GM18502 (cell line): Measurements from ENCODE around the gene CRYBA2.

ENCODE experiments used
- ATAC-seq: cut with Tn5 transposase; IDR thresholded peaks from one replicate; pipeline ENCODE4 v1.9.1; 2021; ENCODE audit warnings: mild to moderate bottlenecking; ENCODE audit not compliant: unreplicated experiment, poor library complexity

The CRYBA2 gene

DNA sequence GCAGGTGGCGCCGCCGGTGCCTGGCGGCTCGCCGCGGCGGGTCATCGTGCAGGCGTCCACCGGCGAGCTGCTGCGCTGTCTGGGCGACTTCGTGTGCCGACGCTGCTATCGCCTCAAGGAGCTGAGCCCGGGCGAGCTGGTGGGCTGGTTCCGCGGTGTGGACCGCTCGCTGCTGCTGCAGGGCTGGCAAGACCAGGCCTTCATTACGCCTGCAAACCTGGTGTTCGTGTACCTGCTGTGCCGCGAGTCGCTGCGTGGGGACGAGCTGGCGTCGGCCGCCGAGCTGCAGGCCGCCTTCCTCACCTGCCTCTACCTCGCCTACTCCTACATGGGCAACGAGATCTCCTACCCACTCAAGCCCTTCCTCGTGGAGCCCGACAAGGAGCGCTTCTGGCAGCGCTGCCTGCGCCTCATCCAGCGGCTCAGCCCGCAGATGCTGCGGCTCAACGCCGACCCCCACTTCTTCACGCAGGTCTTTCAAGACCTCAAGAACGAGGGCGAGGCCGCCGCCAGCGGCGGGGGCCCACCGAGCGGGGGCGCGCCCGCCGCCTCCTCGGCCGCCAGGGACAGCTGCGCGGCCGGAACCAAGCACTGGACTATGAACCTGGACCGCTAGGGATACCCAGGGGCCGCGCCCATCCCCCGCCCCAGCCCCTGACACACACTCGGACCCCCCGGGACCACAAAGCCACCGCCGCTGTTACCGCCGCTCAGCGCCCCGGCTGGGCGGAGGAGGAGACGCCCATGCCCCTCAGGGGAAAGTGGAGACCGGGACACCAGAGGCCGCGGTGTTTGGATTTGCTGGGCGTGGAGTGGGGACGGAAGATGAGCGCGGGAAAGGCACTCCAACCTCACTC, 32.7 kb downstream of the CRYBA2 start:
- no peak for ATAC-seq

DNA sequence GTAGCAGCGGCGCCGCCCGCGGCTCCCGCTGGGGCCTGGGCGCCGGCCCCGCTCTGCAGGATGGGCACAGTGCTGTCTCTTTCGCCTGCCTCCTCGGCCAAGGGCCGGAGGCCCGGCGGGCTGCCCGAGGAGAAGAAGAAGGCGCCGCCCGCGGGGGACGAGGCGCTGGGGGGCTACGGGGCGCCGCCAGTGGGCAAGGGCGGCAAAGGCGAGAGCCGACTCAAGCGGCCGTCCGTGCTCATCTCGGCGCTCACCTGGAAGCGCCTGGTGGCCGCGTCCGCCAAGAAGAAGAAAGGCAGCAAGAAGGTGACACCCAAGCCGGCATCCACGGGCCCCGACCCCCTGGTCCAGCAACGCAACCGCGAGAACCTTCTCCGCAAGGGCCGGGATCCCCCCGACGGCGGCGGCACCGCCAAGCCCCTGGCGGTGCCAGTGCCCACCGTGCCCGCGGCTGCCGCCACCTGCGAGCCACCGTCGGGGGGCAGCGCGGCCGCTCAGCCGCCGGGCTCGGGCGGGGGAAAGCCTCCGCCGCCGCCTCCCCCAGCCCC, 33.4 kb downstream of the CRYBA2 start:
- ATAC-seq, result no peak

DNA sequence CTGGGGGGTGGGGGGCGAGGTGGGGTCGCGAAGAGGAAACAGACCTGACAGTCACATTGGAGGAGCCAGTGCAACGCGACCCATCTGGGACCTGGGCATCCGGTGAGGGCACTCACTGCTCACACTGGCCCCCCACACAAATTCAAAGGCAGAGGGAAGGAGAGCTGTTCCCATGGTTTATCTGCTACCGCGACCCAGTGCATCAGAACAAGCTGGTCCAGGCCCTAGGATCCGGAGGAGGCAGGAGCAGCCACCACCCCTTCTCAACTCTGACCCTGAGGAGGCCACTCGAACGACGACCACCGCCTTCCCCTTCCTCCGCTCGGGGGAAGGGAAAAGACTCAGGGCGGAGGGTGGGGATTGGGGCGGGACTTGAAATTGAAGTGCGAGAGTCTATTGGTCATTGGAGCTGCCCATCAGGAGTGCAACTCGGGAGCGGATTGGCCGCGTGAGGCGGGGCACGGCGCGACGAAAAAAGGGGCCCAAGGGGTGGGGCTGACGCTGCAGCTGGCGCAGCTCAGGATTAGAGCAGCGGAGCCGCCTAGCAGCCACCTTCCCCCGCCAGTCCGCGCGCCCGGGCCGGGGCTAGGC, 34.0 kb downstream of the CRYBA2 start, which contains the start of gene CDK5R2:
Gene CDK5R2, plus strand, starts transcription at position 526 of the 591 bp plus-strand sequence. CDS start 155 bp downstream, outside the sequence.
- peak; percentile 98 for ATAC-seq

DNA sequence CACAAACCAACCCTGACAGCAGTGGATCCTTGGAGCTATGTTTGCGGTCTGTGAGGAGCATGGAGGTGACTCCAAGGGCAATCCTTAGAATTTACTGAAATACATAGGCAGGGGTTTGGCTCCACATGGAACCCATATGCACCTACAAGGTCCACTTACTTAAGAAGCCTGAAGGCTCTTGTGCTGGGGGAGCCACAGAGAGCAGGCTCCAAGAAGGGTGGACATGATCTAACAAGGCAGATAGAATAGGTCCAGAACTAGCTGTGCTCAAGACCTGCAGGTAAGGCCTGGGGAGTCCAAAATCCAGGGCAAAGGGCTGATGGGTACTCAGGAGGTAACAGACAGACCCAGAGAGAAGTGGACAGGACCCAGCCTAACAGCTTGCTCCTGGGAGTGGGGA, 34.9 kb downstream of the CRYBA2 start:
- ATAC-seq, result no peak

DNA sequence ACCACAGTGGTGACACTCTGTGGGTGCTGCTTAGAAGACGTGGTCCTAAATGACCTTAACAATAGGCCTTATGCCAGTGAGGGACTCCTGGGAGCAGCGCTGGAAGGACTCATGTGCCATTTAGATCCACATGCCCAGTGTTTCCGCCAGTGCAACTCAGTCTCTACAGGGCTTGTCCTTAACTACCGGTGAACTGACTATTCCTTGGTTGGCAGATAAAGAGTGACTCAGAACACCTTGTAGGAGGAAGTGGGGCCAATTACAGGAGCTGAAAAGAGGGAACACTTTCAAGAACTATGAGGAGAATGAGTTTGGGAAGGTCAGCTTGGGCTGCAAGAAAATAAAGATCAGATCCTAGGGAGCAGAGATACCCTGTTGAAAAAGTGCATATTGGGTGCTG, 35.6 kb downstream of the CRYBA2 start:
- no peak for ATAC-seq

DNA sequence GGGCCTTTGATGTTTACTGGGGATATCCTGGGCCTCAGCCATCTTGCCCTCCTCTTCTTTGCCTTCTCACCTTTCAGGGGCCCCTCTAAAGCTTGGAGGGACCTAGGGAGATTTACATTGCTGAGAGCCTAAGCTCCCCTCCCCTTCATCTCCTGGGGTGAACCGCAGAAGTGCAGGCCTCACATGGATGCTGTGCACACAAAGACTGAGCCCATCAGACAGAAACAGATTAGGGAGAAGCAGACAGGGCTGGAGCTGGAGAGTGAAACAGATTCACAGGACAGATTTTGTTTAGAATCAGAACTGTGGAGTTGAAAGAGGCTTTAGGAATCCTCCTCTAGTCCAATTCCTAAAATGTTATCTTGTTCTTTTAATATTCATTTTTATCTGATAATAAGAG, 37.2 kb downstream of the CRYBA2 start:
- ATAC-seq, result no peak

DNA sequence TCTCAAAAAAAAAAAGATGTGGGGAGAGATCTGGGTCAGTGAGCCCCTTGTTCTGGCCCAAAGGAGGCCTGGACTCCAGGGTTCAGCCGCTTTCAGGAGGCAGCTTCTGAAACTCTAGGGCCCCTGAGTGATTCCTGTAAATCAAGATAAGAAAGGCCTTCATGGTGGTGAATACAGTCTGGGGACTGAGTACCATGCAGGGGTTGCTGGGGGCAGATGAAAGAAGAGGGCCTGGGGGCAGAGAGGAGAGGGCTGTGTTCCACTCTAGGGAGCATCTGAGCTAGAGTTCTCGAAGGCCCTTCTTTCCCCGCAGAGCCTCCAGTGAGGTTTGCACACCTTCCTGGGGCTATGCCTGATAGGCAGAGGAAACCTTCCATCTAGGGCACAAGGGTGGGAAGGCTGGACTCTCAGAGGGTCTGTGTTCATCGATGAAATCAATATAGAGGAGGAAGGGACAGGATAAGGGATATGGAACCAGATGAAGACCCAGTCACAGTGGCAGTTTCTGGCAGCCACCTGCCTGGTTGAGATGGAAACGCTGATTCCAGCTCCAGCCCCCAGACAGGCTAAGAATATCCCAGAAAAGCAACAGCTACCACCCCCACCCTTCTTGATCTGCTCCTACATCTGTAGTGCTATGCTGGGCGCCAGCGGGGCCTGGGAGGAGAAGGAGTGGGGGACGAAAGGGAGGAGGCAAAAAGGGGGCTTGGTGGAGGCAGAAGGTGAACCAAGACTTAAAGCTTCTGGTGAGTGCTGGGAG, 38.5 kb downstream of the CRYBA2 start:
- ATAC-seq, result no peak

DNA sequence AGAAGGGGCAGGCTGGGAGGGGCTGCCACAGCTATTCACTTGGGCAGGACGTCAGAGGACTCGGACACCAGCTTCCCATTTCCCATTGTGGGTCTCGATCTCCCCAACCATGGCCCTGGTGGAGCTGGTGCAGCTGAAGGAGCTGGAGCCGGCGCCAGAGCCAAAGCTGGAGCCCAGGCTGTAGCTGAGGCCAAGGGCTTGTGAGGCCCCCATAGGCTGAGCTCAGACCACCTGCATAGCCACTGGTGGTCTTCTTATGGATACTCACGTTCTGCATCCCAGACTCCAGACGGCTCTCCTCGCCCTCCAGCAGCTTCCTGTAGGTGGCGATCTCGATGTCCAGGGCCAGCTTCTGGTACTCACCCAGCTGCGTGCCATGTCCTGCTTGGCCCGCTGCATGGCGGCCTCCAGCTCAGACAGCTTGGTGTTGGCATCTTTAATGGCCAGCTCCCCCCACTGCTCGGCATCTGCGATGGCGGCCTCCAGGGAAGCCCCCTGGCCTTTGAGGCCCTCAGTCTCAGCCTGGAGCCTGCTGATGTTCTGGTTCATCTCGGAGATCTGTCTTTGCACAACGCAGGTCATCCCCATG, 39.8 kb downstream of the CRYBA2 start:
- no peak for ATAC-seq

DNA sequence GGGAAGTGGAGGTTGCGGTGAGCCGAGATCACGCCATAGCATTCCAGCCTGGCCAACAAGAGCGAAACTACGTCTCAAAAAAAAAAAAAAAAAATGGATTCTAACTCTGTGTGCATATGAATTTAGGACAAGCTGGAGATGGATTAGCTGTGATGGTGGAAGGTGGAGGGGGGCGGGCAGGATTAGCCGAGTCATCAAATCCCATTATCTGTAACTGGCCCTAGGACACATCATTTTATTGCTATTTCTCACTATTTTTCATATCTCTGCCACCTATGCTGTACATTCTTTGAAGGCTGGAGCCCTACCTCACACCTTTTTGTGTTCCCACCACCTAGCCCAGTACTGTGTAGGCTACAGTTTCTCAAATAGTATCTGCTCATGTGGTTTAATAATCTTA, 41.1 kb downstream of the CRYBA2 start:
- no peak for ATAC-seq

DNA sequence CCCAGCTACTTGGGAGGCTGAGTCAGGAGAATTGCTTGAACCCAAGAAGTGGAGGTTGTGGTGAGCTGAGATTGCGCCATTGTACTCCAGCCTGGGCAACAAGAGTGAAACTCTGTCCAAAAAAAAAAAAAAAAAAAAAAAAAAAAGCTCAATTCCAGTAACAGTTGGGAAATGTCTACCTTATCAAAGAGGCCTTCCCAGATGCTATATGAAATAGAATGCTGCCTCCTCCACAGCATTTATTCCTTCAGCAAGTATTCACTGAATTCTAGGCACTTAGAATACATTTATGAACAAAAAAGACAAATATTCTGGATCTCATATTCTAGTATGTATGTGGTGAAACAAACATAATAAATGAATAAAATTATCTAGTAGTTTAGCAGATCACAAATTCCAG, 46.6 kb downstream of the CRYBA2 start:
- no peak for ATAC-seq

DNA sequence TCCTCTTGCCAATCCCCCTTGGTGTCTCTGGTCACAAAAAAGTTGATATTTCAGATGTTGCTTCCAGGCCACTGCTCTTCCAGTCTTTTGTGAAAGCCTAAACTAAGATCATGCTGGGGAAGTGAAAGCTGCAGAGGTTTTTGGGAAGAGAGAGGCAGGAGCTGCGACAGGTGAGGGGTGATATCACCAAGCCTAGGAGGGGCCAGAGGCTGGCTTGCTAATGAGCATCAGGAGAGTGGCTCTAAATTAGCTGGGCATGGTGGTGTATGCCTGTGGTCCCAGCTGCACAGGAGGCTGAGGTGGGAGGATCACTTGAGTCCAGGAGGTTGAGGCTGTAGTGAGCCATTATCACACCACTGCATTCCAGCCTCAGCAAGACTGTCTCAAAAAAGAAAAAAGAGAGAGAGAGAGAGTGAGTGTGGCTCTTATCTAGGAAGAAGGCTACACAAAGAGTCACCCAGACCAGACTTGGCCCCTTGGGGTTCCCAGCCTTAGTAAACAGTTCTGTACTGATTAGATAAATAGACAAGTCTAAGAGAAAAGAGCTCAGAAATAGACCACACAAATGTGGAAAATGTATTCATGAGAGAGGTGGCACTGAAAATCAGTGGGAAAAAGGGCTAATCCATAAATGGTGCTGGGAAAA, 48.3 kb downstream of the CRYBA2 start:
- ATAC-seq, result no peak
